Activated CD4-positive, alpha-beta T cell treated with anti-CD3 and anti-CD28 coated beads, Interleukin-10, Interleukin-2, amounts not matched to agents 100 ng/mL and 50 ng/mL, durations not matched to agents 16 hours and 8 hours (primary cell): ENCODE measurements around the gene CDHR4.
"Not testable (repeated sequence)": the region's sequence is repeated elsewhere in the genome, so short reads cannot be mapped to it uniquely, and the experiment has no call there.

Experiments
- DNase-seq: peaks from one replicate; pipeline ENCODE4 v3.0.0-alpha.2; 2020

Gene CDHR4

GRCh38 chr3:49802719-49803464, 3.2 kb upstream of the CDHR4 start, which contains the start of gene INKA1:
INKA1 (plus strand) TSS chr3:49803261; CDS start chr3:49803393, 132 bp downstream.
- DNase-seq: peak; percentile 92

- DNase-seq: no peak
Measured at GRCh38 chr3:49801160-49801559, 1.5 kb upstream of the CDHR4 start.

- no peak for DNase-seq
Measured at GRCh38 chr3:49799105-49799504, 568 bp downstream of the CDHR4 start.

- no peak for DNase-seq
Measured at GRCh38 chr3:49794926-49795905, 4.5 kb downstream of the CDHR4 start.

GRCh38 chr3:49794431-49794830, 5.2 kb downstream of the CDHR4 start:
- DNase-seq: no peak

- no peak for DNase-seq
Measured at GRCh38 chr3:49793486-49794085, 6.1 kb downstream of the CDHR4 start.

- DNase-seq: no peak
Measured at GRCh38 chr3:49792371-49793150, 7.1 kb downstream of the CDHR4 start.

GRCh38 chr3:49791571-49791970, 8.1 kb downstream of the CDHR4 start:
- DNase-seq: no peak

- DNase-seq: no peak
Measured at GRCh38 chr3:49790626-49791411, 8.9 kb downstream of the CDHR4 start.

GRCh38 chr3:49788056-49788455, 11.6 kb downstream of the CDHR4 start:
- DNase-seq: no peak

GRCh38 chr3:49787536-49787935, 12.1 kb downstream of the CDHR4 start:
- DNase-seq: no peak

- DNase-seq: no peak
Measured at GRCh38 chr3:49787182-49787464, 12.6 kb downstream of the CDHR4 start.

GRCh38 chr3:49786357-49787181, 13.1 kb downstream of the CDHR4 start, which contains the start of gene IP6K1:
IP6K1 (minus strand) TSS chr3:49786542; CDS start chr3:49748040, 38,502 bp downstream.
- peak; percentile 100 for DNase-seq

- DNase-seq: peak; percentile 18
Measured at GRCh38 chr3:49785565-49786356, 13.9 kb downstream of the CDHR4 start.

GRCh38 chr3:49782277-49782676, 17.4 kb downstream of the CDHR4 start:
- not testable (repeated sequence) for DNase-seq

- DNase-seq: no peak
Measured at GRCh38 chr3:49781415-49782199, 18.1 kb downstream of the CDHR4 start.

- DNase-seq: not testable (repeated sequence)
Measured at GRCh38 chr3:49780975-49781365, 18.7 kb downstream of the CDHR4 start.

- DNase-seq: no peak
Measured at GRCh38 chr3:49780080-49780974, 19.3 kb downstream of the CDHR4 start.
